Kidney (tissue), 14 donors: Measurements from ENCODE around the gene UGT1A3. TPM values are rescaled to one million over a fixed set of nuclear protein-coding genes. Genes with fewer than 3 reads are reported as not detected.

Source experiments
- DNase-seq, 5 donors: peaks; one replicate each; pipeline ENCODE4 v3.0.0-alpha.2; 2013 to 2020
- FAIRE-seq: peaks from 2 replicates; lab custom pipeline; 2012; peaks lifted over from hg19 to GRCh38; lab: Jason Lieb, UNC
- H3K27ac ChIP-seq, 2 donors: one replicate each; pipeline ENCODE4 v1.7.0; 2013; ENCODE audit warnings: low read depth in 2 of 2, low read length in 2 of 2, inconsistent platforms in 1 of 2
- H3K27me3 ChIP-seq: one replicate; pipeline ENCODE4 v1.7.1; 2013; ENCODE audit warnings: low read length, inconsistent platforms; ENCODE audit not compliant: control insufficient read depth, insufficient read depth
- H3K36me3 ChIP-seq, 3 donors: one replicate each; pipeline versions ENCODE4 v1.7.0 to v1.7.1; 2013; ENCODE audit warnings: low read length in 3 of 3, control low read depth in 1 of 3, inconsistent platforms in 1 of 3; ENCODE audit not compliant: insufficient read depth in 3 of 3, control insufficient read depth in 2 of 3
- H3K4me1 ChIP-seq, 3 donors: one replicate each; pipeline versions ENCODE4 v1.7.0 to v1.7.1; 2013; ENCODE audit warnings: low read length in 3 of 3, inconsistent platforms in 1 of 3, low read depth in 1 of 3; ENCODE audit not compliant: control insufficient read depth in 2 of 3, insufficient read depth in 2 of 3
- H3K4me3 ChIP-seq, 3 donors: one replicate each; pipeline versions ENCODE4 v1.7.0 to v1.8.1; 2013; ENCODE audit warnings: low read length in 3 of 3, control low read depth in 1 of 3, inconsistent platforms in 1 of 3
- H3K9ac ChIP-seq, 3 donors: one replicate each; pipeline versions ENCODE4 v1.7.0 to v1.7.1; 2013; ENCODE audit warnings: low read length in 3 of 3, control low read depth in 1 of 3, inconsistent platforms in 1 of 3
- H3K9me3 ChIP-seq, 3 donors: one replicate each; pipeline versions ENCODE4 v1.7.0 to v1.7.1; 2013; ENCODE audit warnings: low read length in 3 of 3, control low read depth in 1 of 3, inconsistent platforms in 1 of 3; ENCODE audit not compliant: control insufficient read depth in 2 of 3, insufficient read depth in 1 of 3
- intact Hi-C: fragments of 100-400 bp; cut with DNase I; formaldehyde crosslinking; loops from one replicate; pipeline ENCODE4 v1.11.1; 2022
- polyA plus RNA-seq: library from polyadenylated mRNA; stranded (reverse); fragments of 350-450 nt; fragmentation: Illumina TruSeq; extraction: RNeasy Lipid Tissue Mini Kit (QIAGEN cat#74804); gene quantifications from one replicate; pipeline ENCODE4 v1.2.3, GENCODE V29; 2014; ENCODE audit warnings: low read depth, low replicate concordance; ENCODE audit not compliant: insufficient read depth
- total RNA-seq: library from RNA; stranded (reverse); fragmentation: NEBNext Ultra II Directional; extraction: Animal tissue kit (Norgen Biotek cat#: 25700); gene quantifications from one replicate; pipeline ENCODE4 v1.2.1, GENCODE V29; 2021
- TF ChIP-seq, protein P1 (sequence below): IDR thresholded peaks from 3 replicates; pipeline ENCODE4 v1.5.1; 2012; ENCODE audit warnings: mild to moderate bottlenecking, moderate library complexity, borderline replicate concordance; ENCODE audit not compliant: insufficient read depth; ENCODE audit errors: extremely low read depth
- donor health status: control.
- donor health status: control.
- donor health status: control.
- donor health status: control.
- donor health status: control.
- donor health status: DM: yes; HTN: yes; CAD: no.
- donor health status: Normal renal cell carcinoma (clear cell type).

The UGT1A3 gene
- total and polyA plus RNA-seq, 2 donors from 2014 or later: 0.47 to 0.57 TPM

DNA sequence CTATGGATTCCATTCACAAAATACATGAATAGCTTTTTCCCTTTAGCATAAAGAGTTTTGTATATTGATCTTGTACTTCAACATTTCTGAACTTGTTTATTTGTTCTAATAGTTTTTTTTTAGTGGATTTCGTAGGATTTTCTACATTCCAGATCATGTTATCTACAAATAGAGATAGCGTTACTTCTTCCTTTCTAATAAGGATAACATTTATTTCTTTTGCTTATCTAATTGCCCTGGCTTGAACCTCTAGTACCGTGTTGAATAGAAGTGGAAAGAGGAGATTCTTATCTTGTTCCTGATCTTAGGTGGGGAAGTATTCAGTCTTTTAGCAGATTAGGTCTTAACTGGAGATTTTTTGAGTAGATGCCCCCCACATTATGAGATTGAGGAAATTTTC lies 26.6 kb upstream of the UGT1A3 start:
- no peak for FAIRE-seq
- Histone ChIP-seq H3K4me1 (peaks cover 0 to 29% (median 9%) of the 10 kb centered on the region in 3 donors), H3K27ac (peak overlapping the region in 1 of 2 donors; percentile 14), H3K9me3 (no peaks in the 10 kb centered on the region), H3K36me3 (no peaks in the 10 kb centered on the region), H3K9ac (no peak overlapping the region), H3K4me3 (no peak overlapping the region), H3K27me3 (no peaks in the 10 kb centered on the region)
- intact Hi-C loops: no loop called here
- DNase-seq: no peak
- TF ChIP-seq, protein P1, sequence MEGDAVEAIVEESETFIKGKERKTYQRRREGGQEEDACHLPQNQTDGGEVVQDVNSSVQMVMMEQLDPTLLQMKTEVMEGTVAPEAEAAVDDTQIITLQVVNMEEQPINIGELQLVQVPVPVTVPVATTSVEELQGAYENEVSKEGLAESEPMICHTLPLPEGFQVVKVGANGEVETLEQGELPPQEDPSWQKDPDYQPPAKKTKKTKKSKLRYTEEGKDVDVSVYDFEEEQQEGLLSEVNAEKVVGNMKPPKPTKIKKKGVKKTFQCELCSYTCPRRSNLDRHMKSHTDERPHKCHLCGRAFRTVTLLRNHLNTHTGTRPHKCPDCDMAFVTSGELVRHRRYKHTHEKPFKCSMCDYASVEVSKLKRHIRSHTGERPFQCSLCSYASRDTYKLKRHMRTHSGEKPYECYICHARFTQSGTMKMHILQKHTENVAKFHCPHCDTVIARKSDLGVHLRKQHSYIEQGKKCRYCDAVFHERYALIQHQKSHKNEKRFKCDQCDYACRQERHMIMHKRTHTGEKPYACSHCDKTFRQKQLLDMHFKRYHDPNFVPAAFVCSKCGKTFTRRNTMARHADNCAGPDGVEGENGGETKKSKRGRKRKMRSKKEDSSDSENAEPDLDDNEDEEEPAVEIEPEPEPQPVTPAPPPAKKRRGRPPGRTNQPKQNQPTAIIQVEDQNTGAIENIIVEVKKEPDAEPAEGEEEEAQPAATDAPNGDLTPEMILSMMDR: no peak

DNA sequence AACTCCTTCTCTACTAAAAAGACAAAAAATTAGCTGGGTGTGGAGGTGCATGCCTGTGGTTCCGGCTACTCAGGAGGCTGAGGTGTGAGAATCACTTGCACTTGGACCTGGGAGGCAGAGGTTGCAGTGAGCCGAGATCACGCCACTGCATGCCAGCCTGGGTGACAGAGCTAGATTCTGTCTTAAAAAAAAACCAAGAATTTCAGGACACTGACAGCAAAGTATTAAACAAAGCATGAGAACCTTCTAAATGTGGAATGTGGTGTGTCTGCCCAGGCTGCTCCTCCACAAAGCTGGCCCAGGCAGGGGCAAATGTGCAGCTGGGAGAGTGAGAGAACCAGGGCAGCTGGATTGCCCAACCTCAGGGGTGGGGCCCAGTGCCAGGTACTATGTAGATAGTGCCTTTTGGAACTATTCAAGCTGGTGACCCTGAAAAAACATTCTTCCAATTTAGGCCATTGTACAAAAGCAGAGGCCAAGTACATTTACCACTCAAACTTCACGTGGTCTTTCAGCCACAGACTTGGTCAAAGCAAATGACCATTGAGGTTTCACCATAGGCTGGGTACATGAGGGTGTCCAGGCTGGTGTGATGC lies 22.8 kb upstream of the UGT1A3 start:
- intact Hi-C loops: no loop called here
- Histone ChIP-seq H3K9ac (no peak overlapping the region), H3K27ac (peak overlapping the region; percentile 23 to 51), H3K36me3 (no peaks in the 10 kb centered on the region), H3K27me3 (no peaks in the 10 kb centered on the region), H3K4me1 (peaks cover 0 to 19% (median 7%) of the 10 kb centered on the region in 3 donors), H3K4me3 (no peak overlapping the region), H3K9me3 (no peaks in the 10 kb centered on the region)
- DNase-seq (no peak), FAIRE-seq (no peak)
- TF ChIP-seq, protein P1: no peak

DNA sequence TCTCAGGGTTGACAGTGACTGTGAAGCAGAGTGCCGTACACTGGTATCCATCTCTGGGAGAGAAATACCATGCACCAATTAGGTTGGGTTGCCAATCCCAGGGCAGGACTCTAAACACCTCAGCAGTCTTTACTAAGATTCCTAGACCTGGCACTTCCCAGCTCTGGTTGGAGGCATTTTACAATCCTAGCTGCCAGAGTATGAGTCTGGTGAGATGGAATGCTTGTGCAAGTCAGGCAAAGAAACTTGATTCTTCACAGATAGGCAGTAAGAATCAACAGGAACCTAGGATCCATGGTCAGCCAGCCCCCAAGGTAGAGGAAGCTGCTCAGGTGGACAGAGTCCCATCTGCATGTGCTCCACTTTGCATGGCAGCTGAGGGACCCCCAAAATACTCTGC lies 22.1 kb upstream of the UGT1A3 start:
- Histone ChIP-seq H3K4me3 (no peak overlapping the region), H3K27me3 (no peaks in the 10 kb centered on the region), H3K9ac (no peak overlapping the region), H3K36me3 (peaks cover 0 to 4% (median 0%) of the 10 kb centered on the region in 3 donors), H3K4me1 (peaks cover 0 to 19% (median 7%) of the 10 kb centered on the region in 3 donors), H3K27ac (peak overlapping the region; percentile 23 to 51), H3K9me3 (no peaks in the 10 kb centered on the region)
- no peak for FAIRE-seq
- intact Hi-C loops: no loop called here
- DNase-seq: no peak
- TF ChIP-seq, protein P1: no peak
